Measurements from ENCODE around the gene NDRG2. TPM values are rescaled to one million over a fixed set of nuclear protein-coding genes. Genes with fewer than 3 reads are reported as not detected.

NDRG2 gene
- total RNA-seq, 2 donors from 2014 or later, result 29.8 to 38.2 TPM

DNA sequence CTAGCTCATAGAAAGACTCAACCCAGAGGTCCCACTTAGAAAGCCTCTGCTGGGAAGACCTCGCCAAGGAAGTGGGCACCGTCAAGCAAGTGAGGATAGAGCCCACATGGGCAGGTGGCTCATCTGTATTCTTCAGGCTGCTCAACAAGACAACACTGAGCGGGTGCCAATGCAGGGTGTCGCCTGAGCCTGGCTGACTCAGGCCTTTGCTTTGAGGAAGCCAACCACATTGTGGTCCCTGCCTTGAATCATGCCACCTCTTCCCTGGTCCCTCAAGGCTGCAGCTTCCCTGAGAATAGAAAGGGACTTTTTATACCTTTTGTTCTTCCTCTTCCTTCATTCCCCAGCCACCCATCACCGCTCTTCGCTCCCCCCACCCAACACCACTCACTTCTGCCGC is 11.9 kb upstream of the NDRG2 start:
- peaks cover 2% of the 10 kb centered on the region for H3K36me3 Mint-ChIP-seq (ENCODE audit: low read depth)
- H3K4me1 Mint-ChIP-seq, result peaks cover 6% of the 10 kb centered on the region
- peaks cover 20% of the 10 kb centered on the region for H3K27me3 Mint-ChIP-seq
- H3K27ac Mint-ChIP-seq, result no peak overlapping the region
- DNase-seq (no peak), ATAC-seq (no peak)
- no peaks in the 10 kb centered on the region for H3K9me3 ChIP-seq (ENCODE audit: control insufficient read depth, low read length, poor library complexity, severe bottlenecking)
- H3K4me3 Mint-ChIP-seq, result no peak overlapping the region

DNA sequence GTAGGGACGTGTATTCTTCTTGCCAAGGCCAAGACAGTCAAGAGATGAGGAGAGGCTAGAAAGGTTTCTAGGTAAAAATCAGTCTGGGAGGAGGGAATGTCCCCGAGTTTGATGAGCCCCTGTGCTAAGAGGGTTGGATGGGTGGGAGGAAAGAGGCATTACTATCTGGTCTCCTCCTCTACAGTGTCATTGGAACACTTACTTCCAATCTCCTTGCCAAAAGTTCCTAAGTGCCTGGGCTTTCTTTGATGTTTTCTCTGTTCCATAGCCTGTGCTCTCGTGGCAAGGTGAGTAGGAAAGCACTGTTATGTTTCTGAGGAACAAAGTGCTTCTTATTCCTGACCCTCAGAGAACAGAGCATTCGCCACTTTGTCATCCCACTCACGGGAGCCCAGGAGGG is 9.8 kb upstream of the NDRG2 start, which contains the start of gene RNASE13:
Gene RNASE13, minus strand, starts transcription at position 101 of the 400 bp plus-strand sequence. CDS start 519 bp downstream, outside the sequence.
- no peak within 1 kb of the TSS for H3K27ac Mint-ChIP-seq
- H3K9me3 ChIP-seq (ENCODE audit: control insufficient read depth, low read length, poor library complexity, severe bottlenecking), result no peaks in the 10 kb centered on the region
- peaks cover 2% of the 10 kb centered on the region for H3K4me1 Mint-ChIP-seq
- peaks cover 24% of the 10 kb centered on the region for H3K27me3 Mint-ChIP-seq
- H3K36me3 Mint-ChIP-seq (ENCODE audit: low read depth), result peaks cover 2% of the 10 kb centered on the region
- no peak within 1 kb of the TSS for H3K4me3 Mint-ChIP-seq
- ATAC-seq, result no peak
- DNase-seq, result no peak

DNA sequence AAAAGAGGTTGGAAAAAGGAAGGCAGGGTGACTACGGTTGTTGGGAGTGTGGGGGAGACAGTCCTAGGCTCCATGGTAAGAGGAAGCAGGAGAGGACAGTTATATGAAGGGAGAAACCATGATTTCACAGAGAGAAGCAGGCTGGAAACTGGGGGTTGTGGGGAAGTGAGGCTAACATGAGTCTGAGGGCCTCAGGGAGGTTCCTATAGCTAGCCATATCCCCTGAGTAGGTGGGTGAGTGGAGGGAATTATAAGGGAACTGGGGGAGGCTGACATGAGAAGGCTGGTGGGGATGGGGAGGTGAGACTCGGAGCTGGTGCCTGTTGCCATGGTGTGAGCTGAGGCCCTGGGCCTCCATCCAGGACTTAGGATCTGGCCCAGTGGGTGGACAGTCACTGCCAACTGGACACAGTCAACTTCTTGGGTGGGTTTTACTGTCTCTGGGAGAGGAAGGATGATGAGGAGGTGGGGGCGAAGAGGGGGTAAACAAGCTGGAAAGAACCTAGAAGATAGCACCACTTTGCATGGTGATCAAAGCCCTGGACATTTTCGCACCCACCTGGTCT is 8.4 kb upstream of the NDRG2 start:
- ATAC-seq (no peak), DNase-seq (no peak)
- H3K9me3 ChIP-seq (ENCODE audit: control insufficient read depth, low read length, poor library complexity, severe bottlenecking), result no peaks in the 10 kb centered on the region
- Mint-ChIP-seq H3K36me3 (ENCODE audit: low read depth) (peaks cover 2% of the 10 kb centered on the region), H3K4me3 (no peak overlapping the region), H3K4me1 (peaks cover 2% of the 10 kb centered on the region), H3K27me3 (peaks cover 24% of the 10 kb centered on the region), H3K27ac (no peak overlapping the region)

DNA sequence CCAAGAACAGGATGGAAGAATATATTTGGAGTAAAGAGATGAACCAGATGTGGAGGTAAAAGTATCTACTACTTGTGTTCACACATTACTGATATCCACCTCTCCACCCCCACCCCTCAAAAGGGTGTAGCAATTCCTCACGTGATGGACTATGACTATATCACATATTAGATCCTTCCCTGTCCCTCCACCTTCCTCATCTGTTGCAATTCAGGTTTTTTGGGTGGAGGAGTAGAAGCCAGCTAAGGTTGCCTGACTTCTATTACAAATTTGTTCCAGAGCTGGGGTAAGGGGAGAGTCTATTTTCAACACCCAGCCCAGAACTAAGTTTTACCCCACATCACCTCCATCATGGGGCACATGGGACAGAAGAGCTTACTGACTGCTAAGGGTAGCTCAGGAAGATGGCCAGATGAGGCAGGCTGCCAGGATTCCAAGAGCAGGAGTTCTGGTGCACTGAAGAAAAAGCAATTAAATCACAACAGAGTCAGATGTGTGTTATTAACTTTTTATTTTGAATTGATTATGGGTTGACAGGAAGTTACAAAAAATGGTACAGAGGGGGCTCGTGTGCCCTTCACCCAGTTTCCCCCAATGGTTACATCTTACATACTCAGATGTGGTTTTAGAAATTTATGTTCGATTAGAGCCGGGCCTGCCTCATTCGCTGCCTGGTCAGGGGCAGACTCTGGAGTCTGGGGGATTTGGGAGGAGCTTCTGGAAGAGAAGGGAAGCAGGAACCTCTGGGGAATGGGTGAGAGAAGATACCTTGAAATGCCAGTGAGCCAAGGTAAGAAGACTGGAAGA is 7.7 kb upstream of the NDRG2 start:
- H3K4me1 Mint-ChIP-seq, result peaks cover 2% of the 10 kb centered on the region
- no peak for ATAC-seq
- DNase-seq, result no peak

DNA sequence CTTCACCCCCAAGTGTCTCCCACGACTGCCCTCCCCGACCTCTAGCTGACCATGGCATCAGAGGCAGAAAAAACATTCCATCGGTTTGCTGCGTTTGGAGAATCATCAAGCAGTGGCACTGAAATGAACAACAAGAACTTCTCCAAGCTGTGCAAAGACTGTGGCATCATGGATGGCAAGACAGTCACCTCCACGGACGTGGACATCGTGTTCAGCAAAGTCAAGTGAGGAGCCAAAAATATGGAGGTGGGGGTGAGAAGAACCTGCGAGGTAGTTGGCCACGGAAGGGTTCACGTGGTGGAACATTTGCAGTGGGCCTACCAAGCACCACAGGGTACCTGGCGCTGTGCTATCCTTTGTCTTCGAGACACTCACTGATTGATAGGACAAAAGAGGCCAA is 5.7 kb upstream of the NDRG2 start:
- DNase-seq, result no peak
- H3K27ac Mint-ChIP-seq, result no peak overlapping the region
- no peak for ATAC-seq
- peaks cover 2% of the 10 kb centered on the region for H3K36me3 Mint-ChIP-seq (ENCODE audit: low read depth)
- H3K27me3 Mint-ChIP-seq, result peaks cover 21% of the 10 kb centered on the region
- no peaks in the 10 kb centered on the region for H3K9me3 ChIP-seq (ENCODE audit: control insufficient read depth, low read length, poor library complexity, severe bottlenecking)
- no peak overlapping the region for H3K4me3 Mint-ChIP-seq
- peaks cover 6% of the 10 kb centered on the region for H3K4me1 Mint-ChIP-seq

More for the DNA sequence above, 7.7 kb upstream of the NDRG2 start:
- H3K4me3 Mint-ChIP-seq, result no peak overlapping the region
- H3K27ac Mint-ChIP-seq, result no peak overlapping the region
- peaks cover 2% of the 10 kb centered on the region for H3K36me3 Mint-ChIP-seq (ENCODE audit: low read depth)
- no peaks in the 10 kb centered on the region for H3K9me3 ChIP-seq (ENCODE audit: control insufficient read depth, low read length, poor library complexity, severe bottlenecking)
- peaks cover 24% of the 10 kb centered on the region for H3K27me3 Mint-ChIP-seq

DNA sequence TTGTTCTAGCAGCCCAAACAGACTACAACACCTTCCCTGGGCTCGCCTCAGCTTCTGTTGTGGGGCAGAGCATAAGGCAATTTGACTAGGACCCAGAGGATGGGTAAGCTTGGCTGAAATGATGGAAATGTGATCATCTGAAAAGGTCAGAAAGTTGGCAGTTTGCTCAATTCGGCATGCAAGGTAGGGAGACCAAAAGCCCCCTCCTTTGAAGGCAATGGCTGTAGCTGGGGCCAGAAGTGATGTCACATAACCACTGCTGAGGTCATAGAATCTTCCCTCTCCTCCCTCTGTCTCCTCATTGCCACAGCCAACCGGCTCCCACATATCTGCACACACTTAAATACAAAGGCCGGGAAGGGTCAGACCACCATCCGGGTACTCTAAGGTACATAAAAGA is 5.1 kb upstream of the NDRG2 start, which contains the start of gene TPPP2:
Gene TPPP2, plus strand, starts transcription at position 301 of the 400 bp plus-strand sequence. CDS start 365 bp downstream, outside the sequence.
- H3K9me3 ChIP-seq (ENCODE audit: control insufficient read depth, low read length, poor library complexity, severe bottlenecking), result no peaks in the 10 kb centered on the region
- H3K36me3 Mint-ChIP-seq (ENCODE audit: low read depth), result peaks cover 2% of the 10 kb centered on the region
- H3K27me3 Mint-ChIP-seq, result peaks cover 17% of the 10 kb centered on the region
- ATAC-seq, result no peak
- no peak for DNase-seq
- peaks cover 7% of the 10 kb centered on the region for H3K4me1 Mint-ChIP-seq
- no peak within 1 kb of the TSS for H3K27ac Mint-ChIP-seq
- no peak within 1 kb of the TSS for H3K4me3 Mint-ChIP-seq

DNA sequence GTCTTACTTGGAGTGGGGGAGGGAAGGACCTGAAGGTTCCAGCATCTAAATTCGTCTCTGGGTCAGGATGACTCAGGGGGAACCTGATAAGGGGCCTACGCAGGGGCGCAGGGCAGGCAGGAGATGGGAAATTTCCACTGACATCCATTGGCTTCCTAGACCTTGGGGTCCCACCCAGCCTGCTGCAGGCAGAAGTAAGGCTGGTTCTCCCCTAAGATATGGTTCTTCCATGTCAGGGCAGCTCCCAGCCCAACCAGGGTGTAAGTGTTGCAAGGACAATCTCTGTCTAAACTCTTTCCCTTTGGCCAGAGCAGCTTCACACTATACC is 2.1 kb upstream of the NDRG2 start:
- Mint-ChIP-seq H3K27me3 (peaks cover 6% of the 10 kb centered on the region), H3K4me3 (peak overlapping the region; percentile 61), H3K36me3 (ENCODE audit: low read depth) (peaks cover 2% of the 10 kb centered on the region), H3K4me1 (peaks cover 21% of the 10 kb centered on the region), H3K27ac (peak overlapping the region; percentile 66)
- no peak for ATAC-seq
- no peaks in the 10 kb centered on the region for H3K9me3 ChIP-seq (ENCODE audit: control insufficient read depth, low read length, poor library complexity, severe bottlenecking)
- no peak for DNase-seq

DNA sequence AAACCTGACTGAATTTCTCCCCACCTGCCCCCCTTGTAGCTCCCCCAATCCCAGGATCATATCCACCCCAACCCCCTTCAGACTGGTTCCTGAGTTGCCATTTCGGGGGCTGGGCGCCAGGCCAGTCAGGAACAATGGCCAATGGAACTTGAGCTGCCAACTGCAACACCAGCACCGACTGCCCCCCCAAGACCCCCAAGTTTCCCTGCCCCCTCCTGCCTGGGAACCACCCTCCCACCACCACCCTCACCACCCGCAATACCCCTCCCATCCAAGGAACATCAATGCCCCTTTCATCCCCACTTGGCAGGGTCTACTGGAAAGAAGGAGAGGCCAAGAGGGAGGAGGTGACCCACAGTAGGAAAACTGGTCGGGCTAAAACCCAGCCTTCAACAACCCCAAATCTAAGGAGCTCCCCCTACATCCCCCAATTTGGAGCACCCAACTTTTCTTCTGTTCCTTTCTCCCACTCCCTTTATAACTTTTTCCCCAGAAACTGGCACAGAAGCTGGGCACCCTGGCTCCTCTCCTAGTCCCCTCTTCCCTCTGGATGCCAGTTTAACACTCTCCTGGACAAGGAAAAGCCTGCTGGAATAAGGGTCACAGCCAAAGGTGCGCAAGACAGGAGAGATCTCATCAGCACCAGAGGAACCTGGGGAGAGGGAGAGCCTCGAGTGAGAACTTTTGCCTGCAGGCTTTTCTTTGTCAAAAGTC is 1.6 kb upstream of the NDRG2 start:
- H3K4me3 Mint-ChIP-seq, result peak overlapping the region; percentile 61

DNA sequence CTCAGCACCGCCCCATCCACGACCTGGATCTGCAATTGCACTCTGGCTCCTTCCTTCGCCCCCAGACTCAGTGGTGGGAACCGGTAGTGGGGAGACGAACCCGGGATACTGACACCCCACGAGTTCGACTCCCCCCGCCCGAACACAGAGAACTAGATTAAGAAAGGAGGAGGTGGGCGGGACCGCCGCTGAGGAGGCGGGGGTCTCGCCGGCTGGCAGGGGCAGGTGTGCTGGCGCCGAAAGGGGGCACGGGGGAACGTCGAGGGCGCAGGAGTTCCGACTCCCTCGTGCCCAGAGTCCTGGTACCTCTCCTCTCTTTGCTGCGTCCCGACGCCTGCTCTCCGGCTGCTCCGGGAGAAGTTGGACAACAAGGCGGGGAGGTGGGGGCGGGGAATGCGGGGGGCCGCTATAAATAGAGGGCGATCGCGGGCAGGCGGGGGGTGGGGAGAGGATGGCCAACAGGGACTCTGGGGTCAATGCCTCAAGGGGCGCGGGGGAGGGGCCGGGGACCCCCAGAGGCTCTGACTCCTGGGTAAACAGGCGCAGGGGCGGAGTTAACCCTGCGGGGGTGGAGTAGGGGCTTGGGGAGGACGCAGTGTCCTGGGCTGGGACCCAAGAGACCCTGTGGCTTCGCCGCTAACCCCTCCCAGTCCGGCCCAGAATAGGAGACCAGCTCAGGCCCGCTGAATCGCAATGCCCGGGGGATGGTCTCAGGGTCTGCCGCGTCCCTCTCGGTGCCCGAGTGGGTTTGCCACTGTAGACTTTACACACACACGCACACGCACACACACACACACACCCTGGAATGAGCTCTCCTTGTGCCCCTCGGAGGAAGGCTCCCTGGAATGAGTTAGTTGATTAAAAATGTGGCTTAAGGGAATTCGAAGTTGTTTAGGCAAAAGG is 761 bp upstream of the NDRG2 start:
- DNase-seq (no peak), ATAC-seq (no peak)
- Mint-ChIP-seq H3K36me3 (ENCODE audit: low read depth) (peaks cover 2% of the 10 kb centered on the region), H3K4me1 (peaks cover 21% of the 10 kb centered on the region), H3K4me3 (peak overlapping the region; percentile 95), H3K27me3 (no peaks in the 10 kb centered on the region), H3K27ac (peak overlapping the region; percentile 74)
- no peaks in the 10 kb centered on the region for H3K9me3 ChIP-seq (ENCODE audit: control insufficient read depth, low read length, poor library complexity, severe bottlenecking)

More for the DNA sequence above, 1.6 kb upstream of the NDRG2 start:
- H3K36me3 Mint-ChIP-seq (ENCODE audit: low read depth), result peaks cover 2% of the 10 kb centered on the region
- H3K4me1 Mint-ChIP-seq, result peaks cover 21% of the 10 kb centered on the region
- no peaks in the 10 kb centered on the region for H3K9me3 ChIP-seq (ENCODE audit: control insufficient read depth, low read length, poor library complexity, severe bottlenecking)
- DNase-seq, result no peak
- H3K27ac Mint-ChIP-seq, result peak overlapping the region; percentile 66
- no peak for ATAC-seq
- peaks cover under 1% of the 10 kb centered on the region for H3K27me3 Mint-ChIP-seq

DNA sequence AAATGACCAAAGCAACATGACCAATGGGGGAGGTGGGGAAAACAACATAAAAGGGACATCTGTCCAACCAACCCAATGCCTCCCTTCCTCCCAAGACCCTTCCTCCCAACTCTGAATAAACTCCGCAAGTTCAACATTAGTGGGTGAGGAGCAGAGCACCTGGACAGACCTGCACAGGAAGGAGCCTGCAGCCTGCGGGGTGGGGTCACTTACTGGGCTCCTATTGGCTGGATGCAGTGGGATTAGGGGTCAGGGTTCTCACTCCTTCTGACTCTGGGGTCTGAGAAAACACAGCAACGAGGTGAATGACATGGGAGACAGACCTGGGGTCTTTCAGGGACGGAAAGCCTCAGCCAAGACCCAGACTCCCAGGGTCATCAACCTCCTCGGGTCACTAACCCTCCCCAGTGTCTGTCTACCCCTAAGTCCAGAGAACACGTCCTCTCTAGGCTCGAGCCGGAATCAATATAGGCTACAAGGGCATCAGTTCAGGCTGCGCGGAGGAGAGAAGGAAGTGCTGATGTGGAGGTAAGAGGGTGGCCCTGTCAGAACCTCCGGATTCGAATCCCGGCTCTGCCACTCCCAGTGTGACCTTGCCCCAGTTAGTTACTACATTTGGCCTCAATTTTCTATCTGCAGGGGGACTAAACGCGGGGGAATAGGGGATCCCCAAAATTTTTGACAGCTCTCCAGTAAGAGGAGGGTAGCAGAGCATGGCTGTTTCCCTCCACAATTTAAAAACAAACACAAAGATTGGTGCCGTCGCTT is 860 bp downstream of the NDRG2 start:
- ATAC-seq, result peak; percentile 24
- H3K36me3 Mint-ChIP-seq (ENCODE audit: low read depth), result peaks cover 6% of the 10 kb centered on the region
- peak overlapping the region; percentile 74 for H3K27ac Mint-ChIP-seq

DNA sequence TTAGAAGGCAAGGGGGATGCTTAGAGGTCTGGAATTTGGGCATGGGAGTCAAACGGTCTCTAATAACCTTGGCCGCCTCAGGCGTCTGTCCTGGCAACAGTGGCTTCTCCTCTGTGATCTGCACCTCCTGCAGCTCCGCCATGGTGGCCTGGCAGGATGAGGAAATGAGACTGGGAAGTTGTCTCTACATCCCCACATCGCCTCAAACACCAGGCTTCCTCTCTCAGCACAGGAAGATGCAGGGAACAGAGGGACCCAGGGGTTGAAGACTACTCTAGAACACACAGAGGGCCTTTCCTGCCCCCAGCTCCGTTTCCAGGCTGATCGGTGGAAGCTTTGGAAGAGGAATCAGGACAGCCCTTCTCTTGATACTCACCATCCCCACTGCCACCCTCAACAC is 1.7 kb downstream of the NDRG2 start:
- H3K4me3 Mint-ChIP-seq, result peak overlapping the region; percentile 95
- H3K4me1 Mint-ChIP-seq, result peaks cover 21% of the 10 kb centered on the region
- no peaks in the 10 kb centered on the region for H3K27me3 Mint-ChIP-seq
- ATAC-seq (no peak), DNase-seq (no peak)
- peaks cover 6% of the 10 kb centered on the region for H3K36me3 Mint-ChIP-seq (ENCODE audit: low read depth)
- H3K27ac Mint-ChIP-seq, result peak overlapping the region; percentile 72
- H3K9me3 ChIP-seq (ENCODE audit: control insufficient read depth, low read length, poor library complexity, severe bottlenecking), result no peaks in the 10 kb centered on the region

More for the DNA sequence above, 860 bp downstream of the NDRG2 start:
- DNase-seq, result no peak
- peak overlapping the region; percentile 95 for H3K4me3 Mint-ChIP-seq
- no peaks in the 10 kb centered on the region for H3K9me3 ChIP-seq (ENCODE audit: control insufficient read depth, low read length, poor library complexity, severe bottlenecking)
- H3K4me1 Mint-ChIP-seq, result peaks cover 21% of the 10 kb centered on the region
- H3K27me3 Mint-ChIP-seq, result no peaks in the 10 kb centered on the region

DNA sequence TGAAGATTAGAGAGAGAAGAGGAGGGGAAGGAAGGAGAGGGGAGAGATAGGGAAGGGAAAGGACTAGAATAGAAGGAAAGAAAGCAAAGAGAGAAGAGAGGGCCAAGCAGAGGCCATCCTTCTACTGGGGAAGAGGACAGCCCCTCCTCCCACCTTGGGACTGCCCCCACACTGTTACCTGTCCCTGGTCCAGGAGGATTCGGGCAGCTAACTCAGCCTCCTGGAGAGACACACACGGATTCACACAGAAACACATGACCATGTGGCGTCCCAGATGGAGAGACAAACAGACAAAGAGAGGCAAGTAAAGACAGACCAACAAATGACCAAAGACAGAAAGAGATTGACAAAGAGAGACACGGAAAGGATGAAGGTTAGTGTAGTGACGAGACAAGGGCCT is 2.2 kb downstream of the NDRG2 start:
- Mint-ChIP-seq H3K27me3 (no peaks in the 10 kb centered on the region), H3K36me3 (ENCODE audit: low read depth) (peaks cover 6% of the 10 kb centered on the region), H3K4me3 (peak overlapping the region; percentile 95), H3K27ac (peak overlapping the region; percentile 72), H3K4me1 (peaks cover 21% of the 10 kb centered on the region)
- no peak for DNase-seq
- no peaks in the 10 kb centered on the region for H3K9me3 ChIP-seq (ENCODE audit: control insufficient read depth, low read length, poor library complexity, severe bottlenecking)
- ATAC-seq, result no peak

All from T-helper 17 cell (primary cell).